WTC11 (cell line): Measurements from ENCODE around the gene LCE1A.

Experiments
- CTCF ChIP-seq: fragments of 200-600 bp; IDR thresholded peaks from 2 replicates; pipeline ENCODE4 v1.8.0; 2022; ENCODE audit warnings: antibody characterized with exemption
- GABPB1 ChIP-seq: sonication (generic); formaldehyde crosslinking; IDR thresholded peaks from 2 replicates; pipeline ENCODE4 v1.8.1; 2023; ENCODE audit warnings: mild to moderate bottlenecking, missing genetic modification reagents
- PRDM15 ChIP-seq: sonication (generic); formaldehyde crosslinking; IDR thresholded peaks from 2 replicates; pipeline ENCODE4 v1.8.0; 2022; ENCODE audit warnings: missing genetic modification reagents
- PREB ChIP-seq: sonication (generic); formaldehyde crosslinking; IDR thresholded peaks from 2 replicates; pipeline ENCODE4 v1.8.1; 2022; ENCODE audit warnings: mild to moderate bottlenecking, missing genetic modification reagents, moderate library complexity, borderline replicate concordance

- TF ChIP-seq PRDM15 (CRISPR knock-in tag): no peak
- TF ChIP-seq PREB: no peak
- TF ChIP-seq GABPB1: no peak
- no peak for TF ChIP-seq CTCF
These were observed 25.9 kb upstream of the LCE1A start for GRCh38 chr1:152801333-152801732.
